Astrocyte of the cerebellum (primary cell): ENCODE measurements around the gene CRHR1.

Experiments used
- DNase-seq: peaks from one replicate; pipeline ENCODE4 v3.0.0-alpha.2; 2011; ENCODE audit warnings: low read depth
- H3K4me3 ChIP-seq: 2 replicates; pipeline ENCODE4 v1.5.1; 2011; ENCODE audit warnings: mild to moderate bottlenecking, low read depth, low read length, moderate library complexity
- in situ Hi-C: cut with HindIII; loops from 2 replicates; pipeline ENCODE4 v1.10.0; 2017; ENCODE audit warnings: low sequenced_read_pairs
- TF ChIP-seq, protein P1 (sequence below): IDR thresholded peaks from 2 replicates; pipeline ENCODE4 v1.5.1; 2012; ENCODE audit warnings: low read length, low read depth, moderate library complexity, mild to moderate bottlenecking; ENCODE audit errors: missing control alignments

Gene CRHR1

DNA sequence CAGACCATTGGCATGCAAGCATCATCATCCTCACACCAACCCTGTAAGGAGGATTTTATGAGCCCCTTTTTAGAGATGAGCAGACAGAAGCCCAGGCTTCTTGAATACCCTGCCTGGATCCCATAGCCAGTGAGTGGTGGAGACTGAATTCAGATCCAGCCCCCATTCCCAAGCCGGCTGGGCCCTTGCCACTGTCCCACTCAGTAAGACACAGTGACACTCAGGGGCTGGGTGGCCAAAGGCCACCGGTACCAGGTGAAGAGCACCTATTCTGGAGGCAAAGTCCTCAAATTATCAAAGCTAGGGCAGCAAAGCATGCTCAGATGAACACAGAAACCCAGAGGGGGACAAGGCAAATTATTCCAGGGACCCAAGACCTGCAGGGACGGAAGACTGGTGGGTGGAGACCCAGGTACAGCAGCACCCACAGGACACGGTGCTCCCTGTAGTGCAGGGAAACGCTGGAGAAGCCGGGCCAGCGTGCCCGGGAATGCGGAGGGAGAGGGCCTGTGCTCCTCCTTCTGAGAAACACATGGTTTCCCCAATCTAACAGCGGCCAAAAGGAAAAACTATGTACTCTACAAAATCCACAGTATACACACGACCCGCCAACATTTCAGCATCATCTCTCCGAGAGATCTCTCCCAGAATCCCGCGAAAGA, 33.2 kb upstream of the CRHR1 start:
- TF ChIP-seq, protein P1, sequence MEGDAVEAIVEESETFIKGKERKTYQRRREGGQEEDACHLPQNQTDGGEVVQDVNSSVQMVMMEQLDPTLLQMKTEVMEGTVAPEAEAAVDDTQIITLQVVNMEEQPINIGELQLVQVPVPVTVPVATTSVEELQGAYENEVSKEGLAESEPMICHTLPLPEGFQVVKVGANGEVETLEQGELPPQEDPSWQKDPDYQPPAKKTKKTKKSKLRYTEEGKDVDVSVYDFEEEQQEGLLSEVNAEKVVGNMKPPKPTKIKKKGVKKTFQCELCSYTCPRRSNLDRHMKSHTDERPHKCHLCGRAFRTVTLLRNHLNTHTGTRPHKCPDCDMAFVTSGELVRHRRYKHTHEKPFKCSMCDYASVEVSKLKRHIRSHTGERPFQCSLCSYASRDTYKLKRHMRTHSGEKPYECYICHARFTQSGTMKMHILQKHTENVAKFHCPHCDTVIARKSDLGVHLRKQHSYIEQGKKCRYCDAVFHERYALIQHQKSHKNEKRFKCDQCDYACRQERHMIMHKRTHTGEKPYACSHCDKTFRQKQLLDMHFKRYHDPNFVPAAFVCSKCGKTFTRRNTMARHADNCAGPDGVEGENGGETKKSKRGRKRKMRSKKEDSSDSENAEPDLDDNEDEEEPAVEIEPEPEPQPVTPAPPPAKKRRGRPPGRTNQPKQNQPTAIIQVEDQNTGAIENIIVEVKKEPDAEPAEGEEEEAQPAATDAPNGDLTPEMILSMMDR: no peak

DNA sequence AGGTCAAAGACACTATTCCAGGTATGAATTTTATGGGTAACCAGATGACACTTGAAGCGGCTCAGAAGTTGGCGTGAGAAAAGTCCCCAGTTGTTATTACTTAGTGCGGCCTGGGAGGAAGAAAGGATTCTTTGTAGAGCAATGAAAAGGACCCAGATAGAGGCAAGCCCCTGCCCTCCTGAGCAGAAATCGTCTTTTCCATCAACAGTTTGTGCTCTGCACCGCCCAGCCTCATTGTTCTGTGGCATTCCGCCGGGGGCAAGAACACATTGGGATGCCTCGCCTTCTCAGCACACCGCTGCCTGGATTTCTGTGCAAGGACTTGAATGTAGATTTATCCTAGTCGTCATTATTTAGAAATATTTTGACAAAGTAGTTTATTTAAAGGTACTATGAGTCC, 32.7 kb upstream of the CRHR1 start:
- TF ChIP-seq, protein P1: no peak
- no peak for DNase-seq
- in situ Hi-C loops: no loop called here
- no peak overlapping the region for H3K4me3 ChIP-seq

More for the DNA sequence above, 33.2 kb upstream of the CRHR1 start:
- in situ Hi-C loops: no loop called here
- no peak overlapping the region for H3K4me3 ChIP-seq
- no peak for DNase-seq

DNA sequence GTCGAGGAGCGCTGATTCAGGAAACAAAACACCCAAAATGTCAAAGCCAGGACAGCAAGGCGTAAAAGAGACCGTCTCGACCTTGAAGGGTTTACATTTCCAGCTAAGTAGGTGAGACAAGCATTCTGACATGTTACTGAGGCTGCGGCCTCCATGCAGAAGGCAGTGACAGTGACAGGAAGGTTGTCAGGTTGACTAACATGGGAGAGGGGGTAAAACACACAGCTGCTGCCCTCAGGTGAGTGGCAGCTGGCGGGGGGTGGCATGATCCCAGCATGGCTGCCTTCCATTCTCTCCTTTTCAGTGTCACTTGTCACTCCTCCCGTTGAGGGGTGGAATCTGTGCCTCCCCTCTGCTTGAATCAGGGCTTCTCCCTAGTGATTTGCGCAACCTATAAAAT, 31.9 kb upstream of the CRHR1 start:
- DNase-seq: no peak
- TF ChIP-seq, protein P1: no peak
- in situ Hi-C loops: no loop called here
- H3K4me3 ChIP-seq: no peak overlapping the region

DNA sequence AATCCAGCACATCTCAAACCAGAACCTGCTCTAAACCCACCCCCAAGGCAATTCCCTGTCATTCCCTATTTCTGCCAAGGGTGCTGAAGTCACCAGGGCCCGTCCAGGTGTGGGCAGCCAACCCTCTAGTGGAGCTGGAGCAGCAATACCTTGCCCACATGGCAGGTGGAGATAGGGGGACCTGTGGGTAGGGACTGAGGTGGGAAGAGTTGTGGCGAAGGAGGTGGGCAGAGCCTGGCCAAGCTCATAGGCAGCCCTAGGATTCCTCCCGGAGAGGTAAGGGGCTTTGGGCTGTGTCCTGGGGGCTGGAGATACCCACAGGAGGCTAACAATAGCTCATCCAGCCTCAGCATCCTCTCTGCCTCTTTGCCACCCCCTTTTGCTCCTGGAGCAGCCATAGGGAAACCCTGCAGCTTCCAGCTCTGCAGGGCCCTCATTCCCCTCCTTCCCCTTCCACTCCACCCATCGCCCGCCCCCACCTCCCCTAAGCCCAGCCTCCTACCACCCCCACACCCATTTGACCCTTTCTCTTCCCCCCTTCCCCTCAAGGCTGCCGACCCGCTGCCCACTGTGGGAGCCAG, 30.4 kb upstream of the CRHR1 start:
- DNase-seq: no peak

DNA sequence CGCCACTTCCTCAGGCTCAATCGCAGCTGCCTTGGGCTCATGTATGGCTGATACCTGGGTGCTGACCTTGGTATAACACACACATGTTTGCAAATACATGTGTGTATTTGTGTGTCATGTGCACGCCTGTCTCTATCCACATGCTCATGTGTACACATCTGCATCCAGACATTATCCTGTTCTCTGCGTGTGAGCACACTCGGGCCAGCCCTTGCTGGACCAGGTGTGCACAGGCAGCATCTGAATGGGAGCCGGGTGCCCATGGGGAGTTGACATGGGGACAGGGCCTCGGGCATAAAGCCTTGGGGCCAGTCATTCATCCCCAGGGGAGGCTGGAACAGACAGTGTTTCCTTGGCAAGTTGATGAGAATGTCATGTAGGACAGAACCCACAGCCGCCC, 29.1 kb upstream of the CRHR1 start:
- no peak for DNase-seq
- H3K4me3 ChIP-seq: no peak overlapping the region
- in situ Hi-C loops: no loop called here
- TF ChIP-seq, protein P1: no peak

More for the DNA sequence above, 30.4 kb upstream of the CRHR1 start:
- in situ Hi-C loops: no loop called here
- TF ChIP-seq, protein P1: no peak
- H3K4me3 ChIP-seq: no peak overlapping the region

DNA sequence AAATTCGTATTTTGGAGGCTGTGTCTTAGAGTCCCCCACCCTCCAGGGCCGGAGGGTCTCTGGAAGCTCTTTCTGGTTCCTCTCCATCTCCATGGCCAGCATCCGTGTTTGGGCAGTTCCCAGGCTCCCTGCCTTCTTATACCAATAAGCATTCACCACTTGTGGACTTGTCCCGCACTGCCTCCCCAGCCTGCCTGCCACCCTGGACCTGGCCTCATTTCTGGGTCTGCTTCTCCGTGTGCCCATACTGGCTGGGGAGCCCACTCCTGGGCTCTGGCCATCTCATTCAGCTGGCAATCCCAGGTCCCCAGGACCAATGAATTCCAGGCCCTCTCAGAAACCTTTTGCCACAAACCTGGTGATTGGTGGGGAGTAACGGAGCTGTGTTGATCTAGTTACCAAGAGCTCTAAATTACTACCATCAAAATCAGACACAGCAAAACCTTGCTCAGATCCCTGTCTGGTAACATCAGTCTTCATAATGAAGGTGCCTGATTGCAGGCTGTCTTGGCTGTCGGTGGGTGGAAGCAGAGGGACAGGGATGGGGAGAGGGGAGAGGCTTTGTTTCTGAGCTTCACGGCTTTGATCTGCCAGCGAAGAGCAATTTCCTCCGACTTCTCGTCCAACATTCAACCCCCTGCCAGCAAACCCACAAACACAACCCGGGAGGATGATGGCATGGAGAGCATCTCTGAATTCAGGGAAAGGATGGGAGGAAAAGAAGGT, 27.7 kb upstream of the CRHR1 start:
- in situ Hi-C loops: no loop called here
- H3K4me3 ChIP-seq: no peak overlapping the region
- DNase-seq: no peak
- TF ChIP-seq, protein P1: no peak
